ENCODE data around the gene SPR. TPM values are rescaled to one million over a fixed set of nuclear protein-coding genes. Genes with fewer than 3 reads are reported as not detected.

SPR gene
- total RNA-seq, 3 donors from 2014 or later, result 7.7 to 11.2 (median 8.5) TPM

DNA sequence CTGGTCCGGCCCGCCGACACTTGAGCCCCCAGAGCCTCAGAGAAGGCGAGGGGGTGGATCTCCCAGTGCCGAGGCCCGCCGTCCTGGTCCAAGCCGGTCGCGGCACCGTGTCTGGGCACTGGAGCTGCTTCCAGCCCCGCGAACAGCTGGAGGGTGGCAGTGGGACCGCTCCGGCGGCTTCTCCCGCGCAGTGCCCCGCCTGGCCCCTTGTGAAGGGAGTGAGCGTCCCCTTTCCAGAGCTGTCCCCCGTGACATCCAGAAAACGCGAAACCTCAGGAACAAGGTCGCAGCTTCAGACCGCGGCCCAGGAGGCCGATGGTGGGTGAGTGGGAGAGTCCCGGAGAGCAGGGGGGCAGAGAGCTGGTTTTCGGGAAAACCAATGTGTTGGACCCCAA is 29.5 kb downstream of the SPR start:
- peak in 1 of 2 donors; percentile 7 for ATAC-seq
- Mint-ChIP-seq H3K4me3 (peak overlapping the region; percentile 73), H3K27me3 (ENCODE audit: low read depth) (peaks cover 71% of the 10 kb centered on the region), H3K4me1 (ENCODE audit: low read depth) (peaks cover 34% of the 10 kb centered on the region), H3K9me3 (no peaks in the 10 kb centered on the region), H3K36me3 (ENCODE audit: insufficient read depth) (no peaks in the 10 kb centered on the region)
- no peak for DNase-seq

DNA sequence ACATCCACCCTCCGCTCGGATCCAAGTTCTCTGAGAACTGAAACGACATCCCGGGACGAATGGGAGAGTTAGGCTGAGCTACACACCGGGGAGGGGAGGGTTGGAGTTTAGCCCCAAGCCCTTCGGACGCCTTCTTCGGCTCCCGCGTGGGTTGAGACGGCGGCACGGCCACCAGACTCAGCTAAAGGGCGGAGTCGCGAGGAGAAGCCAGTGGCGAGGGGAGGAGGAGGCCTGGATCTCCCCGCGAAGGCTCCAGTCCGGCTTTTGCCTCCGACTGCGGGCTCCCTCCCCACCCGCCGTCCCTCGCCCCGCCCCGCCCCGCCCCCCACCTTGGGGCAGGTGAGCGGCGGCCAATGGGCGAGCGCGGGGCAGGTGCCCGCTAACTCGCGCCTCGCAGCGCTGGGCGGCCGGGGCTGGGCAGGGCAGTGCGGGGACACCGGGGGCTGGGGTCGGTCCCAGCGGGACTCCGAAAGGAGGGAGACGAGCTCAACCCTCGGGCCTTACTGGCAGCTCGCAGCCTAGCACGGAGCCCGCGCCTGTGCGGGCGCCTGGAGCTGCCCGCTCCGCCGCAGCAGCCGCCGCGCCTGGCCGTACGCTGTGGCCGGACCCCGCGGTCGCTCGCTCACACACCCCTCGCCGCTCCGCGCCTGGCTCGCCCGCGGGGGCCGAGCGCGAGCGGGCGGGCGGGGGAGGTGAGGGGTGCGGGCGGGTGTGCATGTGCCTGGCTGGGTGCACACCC is 30.1 kb downstream of the SPR start, which contains the start of gene EMX1:
TSS of gene EMX1 (plus strand) at position 382 of the 739 bp plus-strand sequence. CDS start at position 716, 334 bp downstream.
- H3K4me1 Mint-ChIP-seq (ENCODE audit: low read depth), result peaks cover 34% of the 10 kb centered on the region
- DNase-seq, result no peak
- ATAC-seq, result peak; percentile 39 to 54
- H3K4me3 Mint-ChIP-seq, result peak within 1 kb of the TSS; percentile 73
- H3K9me3 Mint-ChIP-seq, result no peaks in the 10 kb centered on the region
- H3K36me3 Mint-ChIP-seq (ENCODE audit: insufficient read depth), result no peaks in the 10 kb centered on the region
- H3K27me3 Mint-ChIP-seq (ENCODE audit: low read depth), result peaks cover 71% of the 10 kb centered on the region

DNA sequence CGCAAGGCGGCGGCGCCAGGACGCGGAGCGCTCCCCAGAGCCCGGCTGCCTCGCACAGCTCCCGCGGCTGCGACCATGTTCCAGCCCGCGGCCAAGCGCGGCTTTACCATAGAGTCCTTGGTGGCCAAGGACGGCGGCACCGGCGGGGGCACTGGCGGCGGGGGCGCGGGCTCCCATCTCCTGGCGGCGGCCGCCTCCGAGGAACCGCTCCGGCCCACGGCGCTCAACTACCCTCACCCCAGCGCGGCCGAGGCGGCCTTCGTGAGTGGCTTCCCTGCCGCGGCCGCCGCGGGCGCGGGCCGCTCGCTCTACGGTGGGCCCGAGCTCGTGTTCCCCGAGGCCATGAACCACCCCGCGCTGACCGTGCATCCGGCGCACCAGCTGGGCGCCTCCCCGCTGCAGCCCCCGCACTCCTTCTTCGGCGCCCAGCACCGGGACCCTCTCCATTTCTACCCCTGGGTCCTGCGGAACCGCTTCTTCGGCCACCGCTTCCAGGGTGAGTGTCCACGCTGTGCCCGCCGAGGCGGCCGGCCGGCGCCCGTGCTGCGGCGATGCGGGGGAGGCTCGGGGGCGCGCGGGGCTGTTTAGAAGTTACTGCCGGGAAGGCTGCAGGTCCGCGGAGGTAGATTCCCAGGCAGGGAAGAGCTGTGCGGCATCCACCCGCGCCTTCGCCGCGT is 30.8 kb downstream of the SPR start:
- Mint-ChIP-seq H3K36me3 (ENCODE audit: insufficient read depth) (no peaks in the 10 kb centered on the region), H3K9me3 (no peaks in the 10 kb centered on the region), H3K27me3 (ENCODE audit: low read depth) (peaks cover 74% of the 10 kb centered on the region), H3K4me3 (no peak overlapping the region), H3K4me1 (ENCODE audit: low read depth) (peaks cover 34% of the 10 kb centered on the region)
- peak in 1 of 2 donors; percentile 25 for ATAC-seq
- no peak for DNase-seq

DNA sequence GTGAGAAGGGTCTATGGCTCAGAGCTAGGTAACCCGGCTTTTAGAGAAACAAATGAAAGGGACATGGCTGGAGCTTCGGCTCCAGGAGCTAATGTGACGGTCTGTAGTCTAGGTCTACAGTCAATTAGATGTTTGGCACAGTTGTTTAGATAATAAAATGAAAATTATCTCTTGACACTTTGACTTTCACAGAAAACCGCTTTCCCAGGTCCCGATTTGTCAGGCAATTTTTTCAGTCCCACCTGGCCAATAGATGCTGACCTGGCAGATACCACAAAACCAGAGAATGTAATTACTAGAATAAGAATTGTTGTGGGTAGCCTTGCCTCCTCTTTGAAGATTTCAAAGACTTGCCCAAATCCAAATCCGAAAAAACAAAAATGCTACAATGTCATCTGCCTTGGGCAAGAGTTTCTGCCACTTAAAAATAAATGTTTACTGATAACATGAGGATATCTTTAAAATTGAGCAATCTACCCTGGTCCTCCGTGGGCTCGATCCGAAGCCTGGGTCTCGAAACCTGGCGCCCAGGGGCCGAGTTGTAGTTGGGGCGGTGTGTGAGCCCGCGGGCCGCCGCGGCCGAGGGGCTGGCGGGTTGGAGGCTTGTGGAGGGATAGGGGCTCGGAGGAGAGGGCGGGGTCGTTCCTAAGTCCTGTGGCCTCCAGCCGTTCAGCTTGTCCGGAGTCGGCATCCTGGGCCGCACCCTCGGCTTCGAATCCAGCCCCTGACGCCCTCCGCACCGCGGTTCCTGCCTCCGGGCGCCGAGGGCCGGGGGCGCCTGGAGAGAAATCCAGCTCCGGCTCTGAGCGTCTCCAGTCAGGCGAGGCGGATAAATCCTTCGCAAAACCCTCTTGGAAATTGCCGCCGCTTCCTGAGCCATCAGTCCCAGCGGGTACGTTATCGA is 32.5 kb downstream of the SPR start:
- H3K4me1 Mint-ChIP-seq (ENCODE audit: low read depth), result peaks cover 38% of the 10 kb centered on the region
- no peak for DNase-seq
- no peak for ATAC-seq
- H3K4me3 Mint-ChIP-seq, result peak overlapping the region; percentile 16
- peaks cover 68% of the 10 kb centered on the region for H3K27me3 Mint-ChIP-seq (ENCODE audit: low read depth)
- no peaks in the 10 kb centered on the region for H3K36me3 Mint-ChIP-seq (ENCODE audit: insufficient read depth)
- no peaks in the 10 kb centered on the region for H3K9me3 Mint-ChIP-seq

DNA sequence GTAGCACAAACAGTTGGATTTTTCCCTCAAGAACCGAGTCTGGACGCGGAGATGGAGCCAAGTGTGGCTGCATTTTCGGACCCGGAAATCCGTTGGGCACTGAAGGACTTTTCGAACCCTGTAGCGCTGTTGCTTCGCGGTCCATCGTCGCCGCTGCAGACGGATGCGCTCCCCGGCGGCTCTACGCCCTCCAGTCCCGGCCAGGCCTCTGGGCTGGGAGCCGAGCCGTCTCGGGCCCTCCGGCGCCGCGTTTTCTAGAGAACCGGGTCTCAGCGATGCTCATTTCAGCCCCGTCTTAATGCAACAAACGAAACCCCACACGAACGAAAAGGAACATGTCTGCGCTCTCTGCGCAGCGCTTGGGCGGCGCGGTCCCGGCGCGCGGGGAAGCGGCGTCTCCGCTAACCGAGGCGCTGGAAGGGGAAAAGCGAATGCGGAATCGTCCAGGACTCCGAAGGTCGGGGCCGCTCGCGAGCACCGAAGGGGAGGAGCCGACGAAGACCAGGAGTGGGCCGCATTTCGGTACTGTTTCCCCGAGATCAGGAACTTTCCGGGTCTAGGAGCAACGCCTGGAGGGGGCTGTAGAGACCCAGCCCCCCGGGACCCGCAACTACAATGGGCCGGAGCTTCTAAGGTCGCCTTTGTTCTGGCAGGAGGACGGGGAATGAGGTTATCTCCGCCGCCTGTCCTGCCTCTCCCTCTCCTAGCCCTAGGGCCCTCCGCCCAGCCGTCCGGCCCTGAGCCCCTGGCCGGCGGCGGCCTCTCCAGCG is 33.3 kb downstream of the SPR start:
- ATAC-seq, result peak; percentile 23 to 45
- peaks cover 31% of the 10 kb centered on the region for H3K4me1 Mint-ChIP-seq (ENCODE audit: low read depth)
- peaks cover 66% of the 10 kb centered on the region for H3K27me3 Mint-ChIP-seq (ENCODE audit: low read depth)
- DNase-seq, result no peak
- H3K4me3 Mint-ChIP-seq, result peak overlapping the region; percentile 45
- no peaks in the 10 kb centered on the region for H3K36me3 Mint-ChIP-seq (ENCODE audit: insufficient read depth)
- H3K9me3 Mint-ChIP-seq, result no peaks in the 10 kb centered on the region

DNA sequence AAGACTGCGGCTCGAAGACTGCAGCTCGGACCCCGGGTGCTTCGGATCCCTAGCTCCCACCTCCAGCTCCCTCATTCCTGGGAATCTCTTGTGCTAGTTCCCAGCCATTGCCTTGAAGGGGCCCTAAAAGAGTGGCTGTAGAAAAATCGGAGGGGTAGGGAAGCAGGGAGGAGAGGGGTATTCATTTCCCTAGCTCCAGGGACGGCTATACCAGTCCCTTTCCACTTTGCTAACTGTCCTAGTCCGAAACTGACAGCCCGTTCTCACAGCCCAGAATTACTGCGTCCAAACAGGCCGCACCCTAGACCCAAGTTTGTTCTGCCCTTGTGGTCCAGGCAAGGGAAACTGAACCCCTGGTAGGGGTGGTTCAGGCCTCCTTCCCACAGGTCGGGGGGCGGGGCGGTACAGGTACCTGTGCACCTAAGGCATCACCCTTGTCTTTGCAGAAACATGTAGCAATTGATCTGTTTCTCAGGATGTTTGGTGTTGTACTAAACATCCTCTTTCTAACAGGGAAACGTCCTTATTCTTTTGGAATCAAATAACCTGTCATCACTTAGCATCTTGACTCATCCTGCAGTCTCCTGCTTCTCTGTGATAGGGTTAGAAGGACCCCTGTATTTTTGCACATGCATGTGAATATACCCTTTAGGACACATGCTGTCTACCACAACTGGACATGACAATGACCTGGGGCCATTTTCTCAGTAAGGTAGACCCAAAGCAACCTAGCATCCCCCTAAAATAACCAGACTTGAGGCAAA is 34.1 kb downstream of the SPR start:
- Mint-ChIP-seq H3K27me3 (ENCODE audit: low read depth) (peaks cover 66% of the 10 kb centered on the region), H3K9me3 (no peaks in the 10 kb centered on the region), H3K4me1 (ENCODE audit: low read depth) (peaks cover 28% of the 10 kb centered on the region), H3K36me3 (ENCODE audit: insufficient read depth) (no peaks in the 10 kb centered on the region), H3K4me3 (no peak overlapping the region)
- no peak for DNase-seq
- ATAC-seq, result no peak

DNA sequence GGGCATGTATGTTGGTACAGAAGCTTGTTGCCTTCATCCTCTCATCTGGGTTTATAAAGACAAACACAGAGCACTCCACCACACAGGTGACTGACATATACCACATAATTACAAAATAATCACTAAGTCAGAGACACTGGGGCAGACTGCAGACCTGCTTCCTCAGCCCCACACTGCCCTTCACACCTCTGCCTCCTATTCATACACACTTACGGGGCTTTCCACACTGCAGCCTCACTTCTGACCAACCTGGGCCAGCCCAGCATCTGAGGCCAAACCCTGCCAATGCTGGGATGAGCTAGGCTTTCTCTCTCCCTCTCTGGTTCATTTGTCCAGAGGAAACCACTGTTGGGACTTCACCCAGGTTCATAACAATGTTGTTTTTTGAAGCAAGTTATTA is 34.6 kb downstream of the SPR start:
- Mint-ChIP-seq H3K9me3 (no peaks in the 10 kb centered on the region), H3K36me3 (ENCODE audit: insufficient read depth) (no peaks in the 10 kb centered on the region), H3K4me3 (no peak overlapping the region), H3K4me1 (ENCODE audit: low read depth) (peaks cover 24% of the 10 kb centered on the region), H3K27me3 (ENCODE audit: low read depth) (peaks cover 60% of the 10 kb centered on the region)
- ATAC-seq, result no peak
- no peak for DNase-seq

DNA sequence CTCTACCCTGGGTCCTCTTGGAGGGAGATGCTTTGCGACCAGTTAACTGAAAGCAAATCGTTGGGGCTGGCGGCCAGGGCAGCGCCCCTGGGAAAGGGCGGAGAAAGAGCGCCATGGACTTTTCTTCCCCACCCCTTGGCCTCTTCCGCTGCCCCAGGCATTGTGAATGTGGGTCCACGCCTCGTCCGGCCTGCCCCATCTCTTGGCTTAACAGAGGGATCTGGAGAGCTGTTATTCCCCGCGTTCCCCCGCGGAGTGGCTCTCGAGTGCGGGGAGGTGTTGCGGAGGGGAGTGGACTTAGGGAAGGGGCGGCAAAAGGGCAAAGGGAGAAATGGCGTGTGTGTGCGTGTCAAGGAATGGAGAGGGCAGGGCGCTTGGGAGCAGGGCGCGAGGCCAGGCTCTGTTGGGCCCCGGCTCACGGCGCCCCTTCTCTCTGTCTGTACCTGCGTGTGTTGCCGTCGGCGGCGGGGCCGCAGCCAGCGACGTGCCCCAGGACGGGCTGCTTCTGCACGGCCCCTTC is 36.7 kb downstream of the SPR start:
- ATAC-seq (peak in 1 of 2 donors; percentile 35), DNase-seq (no peak)
- no peaks in the 10 kb centered on the region for H3K36me3 Mint-ChIP-seq (ENCODE audit: insufficient read depth)
- H3K27me3 Mint-ChIP-seq (ENCODE audit: low read depth), result peaks cover 51% of the 10 kb centered on the region
- no peak overlapping the region for H3K4me3 Mint-ChIP-seq
- no peaks in the 10 kb centered on the region for H3K9me3 Mint-ChIP-seq
- peaks cover 16% of the 10 kb centered on the region for H3K4me1 Mint-ChIP-seq (ENCODE audit: low read depth)

DNA sequence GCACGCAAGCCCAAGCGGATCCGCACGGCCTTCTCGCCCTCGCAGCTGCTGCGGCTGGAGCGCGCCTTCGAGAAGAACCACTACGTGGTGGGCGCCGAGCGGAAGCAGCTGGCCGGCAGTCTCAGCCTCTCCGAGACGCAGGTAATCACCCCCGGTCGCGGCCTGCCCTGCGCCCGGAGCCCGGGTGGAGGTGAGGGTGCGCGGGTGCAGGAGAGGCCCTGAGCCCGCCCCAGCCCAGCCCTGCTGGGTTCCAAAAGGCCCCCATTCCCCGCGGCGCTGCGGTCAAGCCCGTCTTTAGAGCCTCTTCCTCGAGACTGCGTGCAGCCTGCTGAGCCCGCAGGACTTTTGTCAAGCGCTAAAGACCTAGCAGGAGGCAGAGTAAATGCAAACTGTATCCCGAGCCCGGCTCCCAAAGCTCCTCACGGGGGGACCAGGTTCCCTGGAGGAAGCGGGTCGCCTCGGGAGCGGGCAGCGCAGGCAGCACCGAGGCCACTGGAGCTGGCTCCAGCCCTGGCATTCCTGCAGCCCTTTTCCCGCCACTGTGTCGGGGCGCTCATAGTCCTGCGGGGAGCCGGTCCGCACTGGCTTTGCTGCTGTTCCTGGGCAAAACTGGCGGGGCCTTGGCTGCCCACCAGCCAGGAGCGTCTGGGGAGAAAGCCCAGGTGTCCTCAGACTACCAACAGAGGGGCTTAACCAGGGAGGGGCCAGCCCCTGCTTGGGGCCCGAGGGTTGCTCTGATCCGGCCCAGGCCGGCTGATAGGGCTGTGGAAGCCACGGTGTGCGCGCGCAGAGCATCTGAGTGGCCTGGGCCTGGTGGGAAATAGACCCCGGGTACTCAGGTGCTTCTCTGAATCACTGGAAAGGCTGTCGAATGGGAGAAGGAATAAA is 37.4 kb downstream of the SPR start:
- Mint-ChIP-seq H3K4me3 (no peak overlapping the region), H3K4me1 (ENCODE audit: low read depth) (peaks cover 12% of the 10 kb centered on the region), H3K36me3 (ENCODE audit: insufficient read depth) (no peaks in the 10 kb centered on the region), H3K27me3 (ENCODE audit: low read depth) (peaks cover 44% of the 10 kb centered on the region), H3K9me3 (no peaks in the 10 kb centered on the region)
- DNase-seq (no peak), ATAC-seq (peak; percentile 12 to 29)

DNA sequence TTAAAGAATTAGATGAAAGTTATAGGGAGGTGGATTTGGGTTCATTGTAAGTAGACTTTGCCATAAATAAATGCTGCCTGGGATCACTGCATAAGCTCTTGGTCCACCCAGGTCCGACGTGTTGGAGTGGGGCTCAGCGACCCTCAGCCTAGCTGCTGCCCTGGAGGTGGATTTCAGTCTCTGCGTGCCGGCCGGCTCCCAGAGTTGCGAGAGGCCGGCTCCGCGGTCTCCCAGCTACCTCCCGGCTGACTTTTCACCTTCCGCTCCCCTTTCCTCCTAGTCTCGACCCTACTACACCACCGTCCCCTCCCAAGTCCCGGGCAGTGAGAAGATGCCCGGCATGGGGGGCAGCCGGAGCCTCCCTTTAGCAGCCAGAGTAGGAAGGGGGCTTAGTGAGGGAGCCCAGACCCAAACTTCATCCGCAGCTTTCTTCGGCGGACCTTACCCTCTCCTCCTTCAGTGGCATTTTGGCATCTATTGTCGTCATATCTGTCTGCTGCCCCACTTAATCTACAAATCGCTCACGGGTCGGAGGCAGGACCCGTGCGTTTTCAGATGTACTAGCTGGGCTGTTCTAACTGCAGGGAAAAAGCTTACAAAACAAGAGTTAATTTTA is 38.2 kb downstream of the SPR start:
- Mint-ChIP-seq H3K9me3 (no peaks in the 10 kb centered on the region), H3K27me3 (ENCODE audit: low read depth) (peaks cover 41% of the 10 kb centered on the region), H3K36me3 (ENCODE audit: insufficient read depth) (no peaks in the 10 kb centered on the region), H3K4me1 (ENCODE audit: low read depth) (peaks cover 8% of the 10 kb centered on the region), H3K4me3 (no peak overlapping the region)
- no peak for DNase-seq
- no peak for ATAC-seq

DNA sequence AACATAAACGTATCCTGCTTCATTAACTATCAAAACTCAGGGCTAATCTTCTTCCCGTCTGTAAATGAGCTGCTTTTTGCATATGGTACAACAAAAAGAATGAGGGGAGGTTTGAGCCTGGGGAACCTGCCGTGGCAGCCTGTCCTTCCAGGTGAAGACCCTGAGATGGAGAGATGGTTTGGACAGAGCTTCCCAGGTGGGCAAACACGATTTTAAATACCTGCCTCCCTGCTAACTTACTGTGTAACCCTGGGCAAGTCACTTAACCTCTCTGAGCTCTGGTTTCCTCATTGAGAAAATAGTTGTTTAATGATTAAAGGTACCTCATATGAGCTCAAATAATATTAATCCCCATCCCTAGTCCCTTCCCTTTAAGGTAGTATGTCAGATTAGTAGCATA is 39.2 kb downstream of the SPR start:
- no peaks in the 10 kb centered on the region for H3K36me3 Mint-ChIP-seq (ENCODE audit: insufficient read depth)
- no peaks in the 10 kb centered on the region for H3K9me3 Mint-ChIP-seq
- H3K4me3 Mint-ChIP-seq, result no peak overlapping the region
- peaks cover 6% of the 10 kb centered on the region for H3K4me1 Mint-ChIP-seq (ENCODE audit: low read depth)
- no peak for DNase-seq
- ATAC-seq, result no peak
- H3K27me3 Mint-ChIP-seq (ENCODE audit: low read depth), result peaks cover 38% of the 10 kb centered on the region
